K562 (cell line): ENCODE measurements around the gene BAK1. TPM values are rescaled to one million over a fixed set of nuclear protein-coding genes. Genes with fewer than 3 reads are reported as not detected.

Experiments used
- ERF ChIP-seq: fragments of 450-650 bp; formaldehyde crosslinking; IDR thresholded peaks from 2 replicates; pipeline ENCODE4 v1.4.0; 2020; ENCODE audit warnings: mild to moderate bottlenecking, mixed read lengths
- MEF2A ChIP-seq: IDR thresholded peaks from 2 replicates; pipeline ENCODE4 v1.6.1; 2011; ENCODE audit warnings: low read depth, mild to moderate bottlenecking, low read length, moderate library complexity; ENCODE audit not compliant: control insufficient read depth
- MTA1 ChIP-seq: fragments of 450-650 bp; IDR thresholded peaks from 2 replicates; pipeline ENCODE4 v1.6.1; 2017; ENCODE audit warnings: borderline replicate concordance
- NCOA4 ChIP-seq: fragments of 450-650 bp; IDR thresholded peaks from 2 replicates; pipeline ENCODE4 v1.6.1; 2018; ENCODE audit warnings: mild to moderate bottlenecking; ENCODE audit not compliant: partially characterized antibody
- SLC30A9 ChIP-seq: fragments of 250-450 bp; sonication (Bioruptor Pico); IDR thresholded peaks from 2 replicates; pipeline ENCODE4 v1.8.0; 2022; ENCODE audit warnings: mild to moderate bottlenecking, moderate library complexity
- SMARCA4 ChIP-seq: fragments of 450-650 bp; IDR thresholded peaks from 2 replicates; pipeline ENCODE4 v1.6.1; 2016
- TAL1 ChIP-seq: fragments of 450-650 bp; IDR thresholded peaks from 2 replicates; pipeline ENCODE4 v1.6.1; 2016; ENCODE audit warnings: mild to moderate bottlenecking
- polyA plus RNA-seq, 8 experiments: library from polyadenylated mRNA; depleted of rRNA in 4 of 8; stranded (reverse) in 5 of 8; unstranded in 3 of 8; fragments of >200 nt; fragmentation: Nextera tagmentation in 2 of 8; fragmentation: Illumina TruSeq in 1 of 8; extraction: Ambion mirVana in 2 of 8; extraction: Trizol in 1 of 8; gene quantifications; 2 replicates each; pipeline versions ENCODE4 v1.2.1 to v1.2.3, GENCODE V29; 2011 to 2014; ENCODE audit warnings: inconsistent platforms in 1 of 8, missing spikeins in 1 of 8
- total RNA-seq, 7 experiments: library from RNA; depleted of rRNA in 6 of 7; stranded (reverse); fragments of >200 nt in 6 of 7; fragmentation: Illumina TruSeq in 2 of 7; extraction: Trizol in 2 of 7; gene quantifications; 2 replicates each; pipeline versions ENCODE4 v1.2.1 to v1.2.3, GENCODE V29; 2011 to 2021; ENCODE audit warnings: low replicate concordance in 1 of 7
- TF ChIP-seq, protein P1 (sequence below): fragments of 450-650 bp; IDR thresholded peaks from 2 replicates; pipeline ENCODE4 v1.6.1; 2016; ENCODE audit warnings: mild to moderate bottlenecking, moderate library complexity
- TF ChIP-seq, protein P2 (sequence below), 2 experiments: IDR thresholded peaks in 1 of 2; conservative IDR thresholded peaks in 1 of 2; 2 replicates each; pipeline ENCODE4 v1.6.1; 2016; ENCODE audit warnings: low read depth in 2 of 2, mild to moderate bottlenecking in 1 of 2, missing compliant biosample characterization in 1 of 2, missing genetic modification characterization in 1 of 2, moderate library complexity in 1 of 2

The BAK1 gene
- total and polyA plus RNA-seq, 9 of the 15 experiments (the other 6 are each of a cell fraction or from before 2014, with no cell fraction given): 5.4 to 30.7 (median 18.9) TPM

DNA sequence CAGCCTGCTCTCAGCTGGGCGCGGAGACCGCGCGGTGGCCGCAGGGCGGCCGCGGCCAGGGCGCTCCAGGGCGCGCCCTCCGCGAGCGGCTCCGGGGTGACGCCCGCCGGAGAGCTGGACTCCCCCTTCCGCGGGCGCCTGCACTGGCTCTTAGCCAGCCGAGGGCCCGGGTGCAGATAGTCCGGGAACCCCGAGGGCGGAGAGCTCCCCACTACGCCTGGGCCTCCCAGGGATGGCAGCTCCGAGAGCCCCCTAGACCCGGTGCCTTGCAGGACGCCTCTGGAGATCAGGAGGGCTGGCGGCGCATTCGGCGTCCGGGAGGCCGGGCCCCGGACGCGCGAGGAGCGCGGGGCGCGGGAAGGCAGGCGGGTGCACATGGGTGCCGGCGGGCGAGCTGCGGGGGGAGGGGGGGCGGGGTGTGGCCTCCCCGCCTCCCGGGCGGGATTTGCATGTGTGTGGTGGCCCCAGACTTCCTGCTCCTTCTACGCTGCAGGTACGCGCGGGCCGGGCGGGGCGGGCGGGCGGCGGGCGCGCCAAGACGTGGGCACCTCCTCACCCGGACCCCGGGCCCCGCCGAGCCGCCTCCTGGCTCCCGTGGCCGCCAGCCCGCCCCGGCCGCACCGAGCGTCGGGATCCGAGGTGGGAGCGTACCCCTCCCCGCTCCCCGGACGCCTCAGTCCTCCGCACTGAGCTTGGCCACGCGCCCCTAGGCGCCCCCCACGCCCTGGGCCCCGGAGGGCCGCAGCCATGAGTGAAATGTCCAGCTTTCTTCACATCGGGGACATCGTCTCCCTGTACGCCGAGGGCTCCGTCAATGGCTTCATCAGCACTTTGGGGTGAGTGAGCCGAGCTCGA is 41.0 kb upstream of the BAK1 start, which contains the start of gene ITPR3 (continued):
- TF ChIP-seq NCOA4: no peak
- no peak for TF ChIP-seq MTA1
- TF ChIP-seq, protein P1, sequence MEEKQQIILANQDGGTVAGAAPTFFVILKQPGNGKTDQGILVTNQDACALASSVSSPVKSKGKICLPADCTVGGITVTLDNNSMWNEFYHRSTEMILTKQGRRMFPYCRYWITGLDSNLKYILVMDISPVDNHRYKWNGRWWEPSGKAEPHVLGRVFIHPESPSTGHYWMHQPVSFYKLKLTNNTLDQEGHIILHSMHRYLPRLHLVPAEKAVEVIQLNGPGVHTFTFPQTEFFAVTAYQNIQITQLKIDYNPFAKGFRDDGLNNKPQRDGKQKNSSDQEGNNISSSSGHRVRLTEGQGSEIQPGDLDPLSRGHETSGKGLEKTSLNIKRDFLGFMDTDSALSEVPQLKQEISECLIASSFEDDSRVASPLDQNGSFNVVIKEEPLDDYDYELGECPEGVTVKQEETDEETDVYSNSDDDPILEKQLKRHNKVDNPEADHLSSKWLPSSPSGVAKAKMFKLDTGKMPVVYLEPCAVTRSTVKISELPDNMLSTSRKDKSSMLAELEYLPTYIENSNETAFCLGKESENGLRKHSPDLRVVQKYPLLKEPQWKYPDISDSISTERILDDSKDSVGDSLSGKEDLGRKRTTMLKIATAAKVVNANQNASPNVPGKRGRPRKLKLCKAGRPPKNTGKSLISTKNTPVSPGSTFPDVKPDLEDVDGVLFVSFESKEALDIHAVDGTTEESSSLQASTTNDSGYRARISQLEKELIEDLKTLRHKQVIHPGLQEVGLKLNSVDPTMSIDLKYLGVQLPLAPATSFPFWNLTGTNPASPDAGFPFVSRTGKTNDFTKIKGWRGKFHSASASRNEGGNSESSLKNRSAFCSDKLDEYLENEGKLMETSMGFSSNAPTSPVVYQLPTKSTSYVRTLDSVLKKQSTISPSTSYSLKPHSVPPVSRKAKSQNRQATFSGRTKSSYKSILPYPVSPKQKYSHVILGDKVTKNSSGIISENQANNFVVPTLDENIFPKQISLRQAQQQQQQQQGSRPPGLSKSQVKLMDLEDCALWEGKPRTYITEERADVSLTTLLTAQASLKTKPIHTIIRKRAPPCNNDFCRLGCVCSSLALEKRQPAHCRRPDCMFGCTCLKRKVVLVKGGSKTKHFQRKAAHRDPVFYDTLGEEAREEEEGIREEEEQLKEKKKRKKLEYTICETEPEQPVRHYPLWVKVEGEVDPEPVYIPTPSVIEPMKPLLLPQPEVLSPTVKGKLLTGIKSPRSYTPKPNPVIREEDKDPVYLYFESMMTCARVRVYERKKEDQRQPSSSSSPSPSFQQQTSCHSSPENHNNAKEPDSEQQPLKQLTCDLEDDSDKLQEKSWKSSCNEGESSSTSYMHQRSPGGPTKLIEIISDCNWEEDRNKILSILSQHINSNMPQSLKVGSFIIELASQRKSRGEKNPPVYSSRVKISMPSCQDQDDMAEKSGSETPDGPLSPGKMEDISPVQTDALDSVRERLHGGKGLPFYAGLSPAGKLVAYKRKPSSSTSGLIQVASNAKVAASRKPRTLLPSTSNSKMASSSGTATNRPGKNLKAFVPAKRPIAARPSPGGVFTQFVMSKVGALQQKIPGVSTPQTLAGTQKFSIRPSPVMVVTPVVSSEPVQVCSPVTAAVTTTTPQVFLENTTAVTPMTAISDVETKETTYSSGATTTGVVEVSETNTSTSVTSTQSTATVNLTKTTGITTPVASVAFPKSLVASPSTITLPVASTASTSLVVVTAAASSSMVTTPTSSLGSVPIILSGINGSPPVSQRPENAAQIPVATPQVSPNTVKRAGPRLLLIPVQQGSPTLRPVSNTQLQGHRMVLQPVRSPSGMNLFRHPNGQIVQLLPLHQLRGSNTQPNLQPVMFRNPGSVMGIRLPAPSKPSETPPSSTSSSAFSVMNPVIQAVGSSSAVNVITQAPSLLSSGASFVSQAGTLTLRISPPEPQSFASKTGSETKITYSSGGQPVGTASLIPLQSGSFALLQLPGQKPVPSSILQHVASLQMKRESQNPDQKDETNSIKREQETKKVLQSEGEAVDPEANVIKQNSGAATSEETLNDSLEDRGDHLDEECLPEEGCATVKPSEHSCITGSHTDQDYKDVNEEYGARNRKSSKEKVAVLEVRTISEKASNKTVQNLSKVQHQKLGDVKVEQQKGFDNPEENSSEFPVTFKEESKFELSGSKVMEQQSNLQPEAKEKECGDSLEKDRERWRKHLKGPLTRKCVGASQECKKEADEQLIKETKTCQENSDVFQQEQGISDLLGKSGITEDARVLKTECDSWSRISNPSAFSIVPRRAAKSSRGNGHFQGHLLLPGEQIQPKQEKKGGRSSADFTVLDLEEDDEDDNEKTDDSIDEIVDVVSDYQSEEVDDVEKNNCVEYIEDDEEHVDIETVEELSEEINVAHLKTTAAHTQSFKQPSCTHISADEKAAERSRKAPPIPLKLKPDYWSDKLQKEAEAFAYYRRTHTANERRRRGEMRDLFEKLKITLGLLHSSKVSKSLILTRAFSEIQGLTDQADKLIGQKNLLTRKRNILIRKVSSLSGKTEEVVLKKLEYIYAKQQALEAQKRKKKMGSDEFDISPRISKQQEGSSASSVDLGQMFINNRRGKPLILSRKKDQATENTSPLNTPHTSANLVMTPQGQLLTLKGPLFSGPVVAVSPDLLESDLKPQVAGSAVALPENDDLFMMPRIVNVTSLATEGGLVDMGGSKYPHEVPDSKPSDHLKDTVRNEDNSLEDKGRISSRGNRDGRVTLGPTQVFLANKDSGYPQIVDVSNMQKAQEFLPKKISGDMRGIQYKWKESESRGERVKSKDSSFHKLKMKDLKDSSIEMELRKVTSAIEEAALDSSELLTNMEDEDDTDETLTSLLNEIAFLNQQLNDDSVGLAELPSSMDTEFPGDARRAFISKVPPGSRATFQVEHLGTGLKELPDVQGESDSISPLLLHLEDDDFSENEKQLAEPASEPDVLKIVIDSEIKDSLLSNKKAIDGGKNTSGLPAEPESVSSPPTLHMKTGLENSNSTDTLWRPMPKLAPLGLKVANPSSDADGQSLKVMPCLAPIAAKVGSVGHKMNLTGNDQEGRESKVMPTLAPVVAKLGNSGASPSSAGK: no peak; the same call in 1 of the 2 replicates
- no peak for TF ChIP-seq MEF2A
- no peak for TF ChIP-seq SLC30A9
- TF ChIP-seq TAL1: no peak
- TF ChIP-seq, protein P2, sequence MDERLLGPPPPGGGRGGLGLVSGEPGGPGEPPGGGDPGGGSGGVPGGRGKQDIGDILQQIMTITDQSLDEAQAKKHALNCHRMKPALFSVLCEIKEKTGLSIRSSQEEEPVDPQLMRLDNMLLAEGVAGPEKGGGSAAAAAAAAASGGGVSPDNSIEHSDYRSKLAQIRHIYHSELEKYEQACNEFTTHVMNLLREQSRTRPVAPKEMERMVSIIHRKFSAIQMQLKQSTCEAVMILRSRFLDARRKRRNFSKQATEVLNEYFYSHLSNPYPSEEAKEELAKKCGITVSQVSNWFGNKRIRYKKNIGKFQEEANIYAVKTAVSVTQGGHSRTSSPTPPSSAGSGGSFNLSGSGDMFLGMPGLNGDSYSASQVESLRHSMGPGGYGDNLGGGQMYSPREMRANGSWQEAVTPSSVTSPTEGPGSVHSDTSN (CRISPR knock-in tag; IDR thresholded peaks at IDR 0.05; ENCODE audit: low read depth): no peak
- TF ChIP-seq, protein P2 (tag; conservative IDR thresholded peaks at IDR 0.05; ENCODE audit: low read depth): no peak
- no peak; the same call in 1 of the 2 replicates for TF ChIP-seq SMARCA4
- no peak for TF ChIP-seq ERF (CRISPR knock-in tag)
